CD14-positive monocyte (primary cell): ENCODE results near the gene LRRTM4. TPM values are rescaled to one million over a fixed set of nuclear protein-coding genes. Genes with fewer than 3 reads are reported as not detected.

Source experiments
- DNase-seq, 3 donors: peaks; one replicate each; pipeline ENCODE4 v3.0.0-alpha.2; 2011 to 2022
- H2AFZ ChIP-seq: 2 replicates; pipeline ENCODE4 v1.6.0; 2012; ENCODE audit warnings: mild to moderate bottlenecking, low read depth, low read length, inconsistent platforms; ENCODE audit not compliant: insufficient read depth, poor library complexity, severe bottlenecking
- H3K27ac ChIP-seq, 2 donors: 1 replicate in 1 of 2; 2 replicates in 1 of 2; pipeline ENCODE4 v1.5.1; 2012 to 2013; ENCODE audit warnings: low read length in 2 of 2, control low read depth in 1 of 2, inconsistent platforms in 1 of 2, low read depth in 1 of 2, mild to moderate bottlenecking in 1 of 2
- H3K27me3 ChIP-seq, 2 donors: one replicate each; pipeline versions ENCODE4 v1.6.0 to v1.6.1; 2011 to 2013; ENCODE audit warnings: low read length in 2 of 2; ENCODE audit not compliant: control insufficient read depth in 2 of 2, insufficient read depth in 2 of 2
- H3K36me3 ChIP-seq, 2 donors: replicated peaks in 1 of 2; 1 replicate in 1 of 2; 2 replicates in 1 of 2; pipeline versions ENCODE4 v1.5.1 to v1.6.1; 2012 to 2013; ENCODE audit warnings: low read length in 2 of 2, control low read depth in 1 of 2, inconsistent platforms in 1 of 2, mild to moderate bottlenecking in 1 of 2; ENCODE audit not compliant: insufficient read depth in 2 of 2, control insufficient read depth in 1 of 2
- H3K4me1 ChIP-seq, 2 donors: 1 replicate in 1 of 2; 2 replicates in 1 of 2; pipeline versions ENCODE4 v1.5.1 to v1.6.1; 2012 to 2013; ENCODE audit warnings: low read length in 2 of 2, control low read depth in 1 of 2, inconsistent platforms in 1 of 2, mild to moderate bottlenecking in 1 of 2, moderate library complexity in 1 of 2; ENCODE audit not compliant: insufficient read depth in 2 of 2, control insufficient read depth in 1 of 2
- H3K4me2 ChIP-seq: replicated peaks from 2 replicates; pipeline ENCODE3; 2012; ENCODE audit warnings: low read length, moderate library complexity, mild to moderate bottlenecking; ENCODE audit not compliant: poor library complexity, severe bottlenecking; ENCODE audit errors: extremely low read depth
- H3K4me3 ChIP-seq, 3 experiments: fragments of 200-600 bp in 1 of 3; sonication (generic) in 1 of 3; replicated peaks in 1 of 3; 1 replicate in 2 of 3; 2 replicates in 1 of 3; pipeline ENCODE4 v1.5.1; 2011 to 2013; ENCODE audit warnings: low read length in 3 of 3, mild to moderate bottlenecking in 3 of 3, control low read depth in 2 of 3, low read depth in 2 of 3, inconsistent platforms in 1 of 3, moderate library complexity in 1 of 3
- H3K79me2 ChIP-seq: 2 replicates; pipeline ENCODE4 v1.6.0; 2012; ENCODE audit warnings: mild to moderate bottlenecking, control low read depth, inconsistent platforms, low read length, moderate library complexity; ENCODE audit not compliant: insufficient read depth
- H3K9ac ChIP-seq: 2 replicates; pipeline ENCODE4 v1.6.0; 2017; ENCODE audit warnings: low read length, mild to moderate bottlenecking; ENCODE audit not compliant: insufficient read depth, poor library complexity, severe bottlenecking
- H3K9me3 ChIP-seq, 2 donors: replicated peaks in 1 of 2; 1 replicate in 1 of 2; 2 replicates in 1 of 2; pipeline versions ENCODE4 v1.5.1 to v1.6.1; 2012 to 2013; ENCODE audit warnings: low read length in 2 of 2, control low read depth in 1 of 2; ENCODE audit not compliant: control insufficient read depth in 1 of 2, insufficient read depth in 1 of 2
- H4K20me1 ChIP-seq: 2 replicates; pipeline ENCODE4 v1.6.0; 2012; ENCODE audit warnings: mild to moderate bottlenecking, low read length, control low read depth, moderate library complexity; ENCODE audit not compliant: insufficient read depth
- H3K27ac Mint-ChIP-seq, 7 donors: one replicate each; pipeline ENCODE4 v1.8.0; 2020; ENCODE audit warnings: mild to moderate bottlenecking in 7 of 7, mixed read lengths in 7 of 7, moderate library complexity in 6 of 7, inconsistent platforms in 2 of 7
- H3K27me3 Mint-ChIP-seq, 3 donors: one replicate each; pipeline ENCODE4 v1.8.0; 2021 to 2022; ENCODE audit warnings: low read depth in 3 of 3, mild to moderate bottlenecking in 3 of 3, mixed read lengths in 3 of 3, moderate library complexity in 3 of 3, inconsistent platforms in 1 of 3
- H3K36me3 Mint-ChIP-seq, 2 donors: one replicate each; pipeline ENCODE4 v1.8.0; 2020; ENCODE audit warnings: mixed read lengths in 2 of 2, inconsistent platforms in 1 of 2, mild to moderate bottlenecking in 1 of 2
- H3K4me1 Mint-ChIP-seq: one replicate; pipeline ENCODE4 v1.8.0; 2020; ENCODE audit warnings: mild to moderate bottlenecking, mixed read lengths
- H3K4me3 Mint-ChIP-seq, 2 donors: one replicate each; pipeline ENCODE4 v1.8.0; 2020; ENCODE audit warnings: mild to moderate bottlenecking in 2 of 2, mixed read lengths in 2 of 2, moderate library complexity in 1 of 2
- H3K9me3 Mint-ChIP-seq, 7 donors: one replicate each; pipeline ENCODE4 v1.8.0; 2020 to 2022; ENCODE audit warnings: mixed read lengths in 7 of 7, mild to moderate bottlenecking in 6 of 7, moderate library complexity in 6 of 7, inconsistent platforms in 2 of 7
- WGBS: methylation state at CpG from one replicate; pipeline ENCODE4 v1.1.5; 2013; ENCODE audit warnings: missing lambda C conversion rate; ENCODE audit not compliant: insufficient coverage; 5-methylcytosine and 5-hydroxymethylcytosine counted together
- intact Hi-C, 2 donors: fragments of 100-400 bp; cut with micrococcal nuclease; formaldehyde crosslinking; loops; one replicate each; pipeline versions ENCODE4 v1.15.0 to v1.15.1; 2023
- polyA plus RNA-seq, 3 donors: library from polyadenylated mRNA; depleted of rRNA in 1 of 3; unstranded in 2 of 3; stranded (reverse) in 1 of 3; fragments of 300-500 nt in 2 of 3; fragments of >200 nt in 1 of 3; fragmentation: Illumina TruSeq in 2 of 3; gene quantifications; 1 replicate in 2 of 3; 2 replicates in 1 of 3; pipeline ENCODE4 v1.2.3, GENCODE V29; 2012 to 2021
- TF ChIP-seq, protein P1 (sequence below): fragments of 200-600 bp; IDR thresholded peaks from one replicate; pipeline ENCODE4 v1.8.0; 2022; ENCODE audit warnings: antibody characterized with exemption, mild to moderate bottlenecking

Gene LRRTM4
- polyA plus RNA-seq, 3 donors = not detected

DNA sequence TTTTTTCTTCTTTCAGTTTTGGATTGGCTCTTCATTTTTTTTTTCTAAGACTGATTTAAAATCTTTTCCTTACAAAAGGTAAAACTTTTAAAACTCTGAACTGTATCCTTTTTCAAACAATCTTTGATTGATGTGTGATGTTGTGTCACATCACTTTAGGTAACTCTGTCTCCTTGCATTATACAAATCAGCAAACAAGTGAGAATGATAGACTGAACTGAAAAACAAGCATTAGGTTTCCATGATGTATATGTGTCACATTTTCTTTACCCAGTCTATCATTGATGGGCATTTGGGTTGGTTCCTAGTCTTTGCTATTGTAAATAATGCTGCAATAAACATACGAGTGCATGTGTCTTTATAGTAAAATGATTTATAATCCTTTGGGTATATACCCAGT lies 655.7 kb downstream of the LRRTM4 start:
- Histone ChIP-seq H3K9ac (no peak overlapping the region), H3K27ac (no peak overlapping the region), H3K9me3 (no peaks in the 10 kb centered on the region), H3K4me1 (no peaks in the 10 kb centered on the region), H4K20me1 (no peaks in the 10 kb centered on the region), H3K36me3 (no peaks in the 10 kb centered on the region), H2AFZ (no peak overlapping the region), H3K79me2 (no peaks in the 10 kb centered on the region), H3K4me2 (no peak overlapping the region), H3K27me3 (no peaks in the 10 kb centered on the region), H3K4me3 (no peak overlapping the region)
- DNase-seq = no peak
- H3K27me3 Mint-ChIP-seq = no peaks in the 10 kb centered on the region
- no peaks in the 10 kb centered on the region for H3K36me3 Mint-ChIP-seq
- no peaks in the 10 kb centered on the region for H3K4me1 Mint-ChIP-seq
- H3K27ac Mint-ChIP-seq = no peak overlapping the region
- intact Hi-C loops = no loop called here
- H3K4me3 Mint-ChIP-seq = no peak overlapping the region
- TF ChIP-seq, protein P1, sequence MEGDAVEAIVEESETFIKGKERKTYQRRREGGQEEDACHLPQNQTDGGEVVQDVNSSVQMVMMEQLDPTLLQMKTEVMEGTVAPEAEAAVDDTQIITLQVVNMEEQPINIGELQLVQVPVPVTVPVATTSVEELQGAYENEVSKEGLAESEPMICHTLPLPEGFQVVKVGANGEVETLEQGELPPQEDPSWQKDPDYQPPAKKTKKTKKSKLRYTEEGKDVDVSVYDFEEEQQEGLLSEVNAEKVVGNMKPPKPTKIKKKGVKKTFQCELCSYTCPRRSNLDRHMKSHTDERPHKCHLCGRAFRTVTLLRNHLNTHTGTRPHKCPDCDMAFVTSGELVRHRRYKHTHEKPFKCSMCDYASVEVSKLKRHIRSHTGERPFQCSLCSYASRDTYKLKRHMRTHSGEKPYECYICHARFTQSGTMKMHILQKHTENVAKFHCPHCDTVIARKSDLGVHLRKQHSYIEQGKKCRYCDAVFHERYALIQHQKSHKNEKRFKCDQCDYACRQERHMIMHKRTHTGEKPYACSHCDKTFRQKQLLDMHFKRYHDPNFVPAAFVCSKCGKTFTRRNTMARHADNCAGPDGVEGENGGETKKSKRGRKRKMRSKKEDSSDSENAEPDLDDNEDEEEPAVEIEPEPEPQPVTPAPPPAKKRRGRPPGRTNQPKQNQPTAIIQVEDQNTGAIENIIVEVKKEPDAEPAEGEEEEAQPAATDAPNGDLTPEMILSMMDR = no peak
- WGBS = no CpG with 5 or more reads among the region's 1 CpG
- H3K9me3 Mint-ChIP-seq = peaks cover 0 to 3% (median 0%) of the 10 kb centered on the region in 7 donors

DNA sequence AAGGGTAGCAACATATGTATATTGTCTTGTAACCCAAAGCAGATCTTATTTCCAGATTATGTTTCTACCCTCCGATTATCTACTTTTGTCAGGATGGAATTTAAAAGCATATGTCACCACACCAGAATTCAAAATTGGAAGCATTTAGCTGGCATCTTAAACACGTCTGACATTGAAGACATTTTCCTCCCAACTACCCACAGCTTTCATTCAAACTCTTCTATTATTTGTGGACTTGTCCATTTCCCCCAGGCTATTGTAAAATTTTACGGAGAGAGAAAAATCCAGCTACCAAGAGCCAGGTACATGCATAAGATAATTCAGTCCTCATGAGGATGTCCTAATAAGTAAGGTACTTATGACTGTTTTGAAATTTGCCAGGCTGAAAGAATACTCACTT lies 659.3 kb downstream of the LRRTM4 start:
- Mint-ChIP-seq H3K27ac (no peak overlapping the region), H3K4me1 (no peaks in the 10 kb centered on the region), H3K4me3 (no peak overlapping the region), H3K36me3 (no peaks in the 10 kb centered on the region), H3K9me3 (peaks cover 0 to 3% (median 0%) of the 10 kb centered on the region in 7 donors), H3K27me3 (no peaks in the 10 kb centered on the region)
- Histone ChIP-seq H3K9me3 (no peaks in the 10 kb centered on the region), H3K27ac (no peak overlapping the region), H2AFZ (no peak overlapping the region), H3K4me2 (no peak overlapping the region), H3K36me3 (no peaks in the 10 kb centered on the region), H3K9ac (no peak overlapping the region), H3K79me2 (no peaks in the 10 kb centered on the region), H4K20me1 (no peaks in the 10 kb centered on the region), H3K27me3 (no peaks in the 10 kb centered on the region), H3K4me3 (no peak overlapping the region), H3K4me1 (no peaks in the 10 kb centered on the region)
- intact Hi-C loops = no loop called here
- DNase-seq = no peak
- WGBS = no CpG with 5 or more reads among the region's 3 CpGs
- TF ChIP-seq, protein P1 = no peak
